Kidney (tissue), 14 donors: ENCODE data around the gene RBX1. TPM values are rescaled to one million over a fixed set of nuclear protein-coding genes. Genes with fewer than 3 reads are reported as not detected.

Experiments
- DNase-seq, 5 donors: peaks; one replicate each; pipeline ENCODE4 v3.0.0-alpha.2; 2013 to 2020
- FAIRE-seq: peaks from 2 replicates; lab custom pipeline; 2012; peaks lifted over from hg19 to GRCh38; lab: Jason Lieb, UNC
- H3K27ac ChIP-seq, 2 donors: one replicate each; pipeline ENCODE4 v1.7.0; 2013; ENCODE audit warnings: low read depth in 2 of 2, low read length in 2 of 2, inconsistent platforms in 1 of 2
- H3K27me3 ChIP-seq: one replicate; pipeline ENCODE4 v1.7.1; 2013; ENCODE audit warnings: low read length, inconsistent platforms; ENCODE audit not compliant: control insufficient read depth, insufficient read depth
- H3K36me3 ChIP-seq, 3 donors: one replicate each; pipeline versions ENCODE4 v1.7.0 to v1.7.1; 2013; ENCODE audit warnings: low read length in 3 of 3, control low read depth in 1 of 3, inconsistent platforms in 1 of 3; ENCODE audit not compliant: insufficient read depth in 3 of 3, control insufficient read depth in 2 of 3
- H3K4me1 ChIP-seq, 3 donors: one replicate each; pipeline versions ENCODE4 v1.7.0 to v1.7.1; 2013; ENCODE audit warnings: low read length in 3 of 3, inconsistent platforms in 1 of 3, low read depth in 1 of 3; ENCODE audit not compliant: control insufficient read depth in 2 of 3, insufficient read depth in 2 of 3
- H3K4me3 ChIP-seq, 3 donors: one replicate each; pipeline versions ENCODE4 v1.7.0 to v1.8.1; 2013; ENCODE audit warnings: low read length in 3 of 3, control low read depth in 1 of 3, inconsistent platforms in 1 of 3
- H3K9ac ChIP-seq, 3 donors: one replicate each; pipeline versions ENCODE4 v1.7.0 to v1.7.1; 2013; ENCODE audit warnings: low read length in 3 of 3, control low read depth in 1 of 3, inconsistent platforms in 1 of 3
- H3K9me3 ChIP-seq, 3 donors: one replicate each; pipeline versions ENCODE4 v1.7.0 to v1.7.1; 2013; ENCODE audit warnings: low read length in 3 of 3, control low read depth in 1 of 3, inconsistent platforms in 1 of 3; ENCODE audit not compliant: control insufficient read depth in 2 of 3, insufficient read depth in 1 of 3
- CTCF ChIP-seq: IDR thresholded peaks from 3 replicates; pipeline ENCODE4 v1.5.1; 2012; ENCODE audit warnings: mild to moderate bottlenecking, moderate library complexity, borderline replicate concordance; ENCODE audit not compliant: insufficient read depth; ENCODE audit errors: extremely low read depth
- intact Hi-C: fragments of 100-400 bp; cut with DNase I; formaldehyde crosslinking; loops from one replicate; pipeline ENCODE4 v1.11.1; 2022
- polyA plus RNA-seq: library from polyadenylated mRNA; stranded (reverse); fragments of 350-450 nt; fragmentation: Illumina TruSeq; extraction: RNeasy Lipid Tissue Mini Kit (QIAGEN cat#74804); gene quantifications from one replicate; pipeline ENCODE4 v1.2.3, GENCODE V29; 2014; ENCODE audit warnings: low read depth, low replicate concordance; ENCODE audit not compliant: insufficient read depth
- total RNA-seq: library from RNA; stranded (reverse); fragmentation: NEBNext Ultra II Directional; extraction: Animal tissue kit (Norgen Biotek cat#: 25700); gene quantifications from one replicate; pipeline ENCODE4 v1.2.1, GENCODE V29; 2021
- donor health status: control.
- donor health status: control.
- donor health status: control.
- donor health status: control.
- donor health status: control.
- donor health status: DM: yes; HTN: yes; CAD: no.
- donor health status: Normal renal cell carcinoma (clear cell type).

The RBX1 gene
- total and polyA plus RNA-seq, 2 donors from 2014 or later: 56.2 to 92.2 TPM

- no peaks in the 10 kb centered on the region for H3K4me1 ChIP-seq
- TF ChIP-seq CTCF: no peak
- FAIRE-seq (no peak), DNase-seq (peak in 1 of 5 donors; percentile 12)
- no peaks in the 10 kb centered on the region for H3K27me3 ChIP-seq
- H3K36me3 ChIP-seq: no peaks in the 10 kb centered on the region
- H3K27ac ChIP-seq: no peak overlapping the region
- H3K4me3 ChIP-seq: no peak overlapping the region
- H3K9me3 ChIP-seq: no peaks in the 10 kb centered on the region
- H3K9ac ChIP-seq: no peak overlapping the region
- intact Hi-C loops: no loop called here
Observed at GRCh38 chr22:41009222-41009948, 58.2 kb downstream of the RBX1 start.

GRCh38 chr22:41015003-41015402 is 63.8 kb downstream of the RBX1 start:
- no peak for TF ChIP-seq CTCF
- H3K4me1 ChIP-seq: no peaks in the 10 kb centered on the region
- no peak overlapping the region for H3K4me3 ChIP-seq
- H3K9me3 ChIP-seq: no peaks in the 10 kb centered on the region
- H3K27ac ChIP-seq: no peak overlapping the region
- intact Hi-C loops: no loop called here
- no peaks in the 10 kb centered on the region for H3K27me3 ChIP-seq
- no peak for FAIRE-seq
- no peak for DNase-seq
- no peak overlapping the region for H3K9ac ChIP-seq
- H3K36me3 ChIP-seq: no peaks in the 10 kb centered on the region

- no peak for TF ChIP-seq CTCF
- Histone ChIP-seq H3K36me3 (no peaks in the 10 kb centered on the region), H3K9me3 (no peaks in the 10 kb centered on the region), H3K4me3 (peak overlapping the region; percentile 52 to 63 (median 60)), H3K9ac (peak overlapping the region; percentile 35 to 78 (median 37)), H3K27me3 (no peaks in the 10 kb centered on the region), H3K27ac (peak overlapping the region; percentile 88 to 92), H3K4me1 (peaks cover 0 to 4% (median 0%) of the 10 kb centered on the region in 3 donors)
- DNase-seq: peak in 3 of 5 donors; percentile 19 to 72 (median 28)
- intact Hi-C loops: no loop called here
- no peak for FAIRE-seq
Observed at GRCh38 chr22:41021061-41021612, 70.0 kb downstream of the RBX1 start.
